Keratinocyte (primary cell): ENCODE data around the gene HHIPL2. TPM values are rescaled to one million over a fixed set of nuclear protein-coding genes. Genes with fewer than 3 reads are reported as not detected.

ENCODE experiments used
- DNase-seq: peaks from one replicate; pipeline ENCODE4 v3.0.0-alpha.2; 2011; ENCODE audit warnings: low read depth, missing footprints, low spot score
- FAIRE-seq: peaks from 2 replicates; lab custom pipeline; 2011; peaks lifted over from hg19 to GRCh38; lab: Jason Lieb, UNC
- H2AFZ ChIP-seq: 2 replicates; pipeline ENCODE4 v1.6.0; 2012; ENCODE audit warnings: low read length, control low read depth, inconsistent platforms; ENCODE audit not compliant: control insufficient read depth
- H3K27ac ChIP-seq: 2 replicates; pipeline ENCODE4 v1.5.1; 2011; ENCODE audit warnings: low read length; ENCODE audit not compliant: control insufficient read depth, insufficient read depth
- H3K27me3 ChIP-seq: 3 replicates; pipeline ENCODE4 v1.6.0; 2011; ENCODE audit warnings: low read length; ENCODE audit not compliant: control insufficient read depth, insufficient read depth; ENCODE audit errors: extremely low read depth
- H3K36me3 ChIP-seq, 2 experiments: 2 replicates in 1 of 2; 3 replicates in 1 of 2; pipeline ENCODE4 v1.5.1; 2011; ENCODE audit warnings: low read length in 2 of 2, mild to moderate bottlenecking in 1 of 2; ENCODE audit not compliant: control insufficient read depth in 2 of 2, insufficient read depth in 2 of 2; ENCODE audit errors: extremely low read depth in 1 of 2
- H3K4me1 ChIP-seq: 3 replicates; pipeline ENCODE4 v1.5.1; 2011; ENCODE audit warnings: low read length; ENCODE audit not compliant: control insufficient read depth, insufficient read depth; ENCODE audit errors: extremely low read depth
- H3K4me2 ChIP-seq: 3 replicates; pipeline ENCODE4 v1.6.0; 2011; ENCODE audit warnings: low read depth, low read length; ENCODE audit not compliant: control insufficient read depth, insufficient read depth; ENCODE audit errors: extremely low read depth
- H3K4me3 ChIP-seq, 3 experiments: fragments of 200-600 bp in 1 of 3; sonication (generic) in 1 of 3; 2 replicates in 2 of 3; 3 replicates in 1 of 3; pipeline ENCODE4 v1.5.1; 2011 to 2016; ENCODE audit warnings: low read length in 3 of 3, mild to moderate bottlenecking in 3 of 3, control low read depth in 2 of 3, inconsistent platforms in 1 of 3, low read depth in 1 of 3, mixed read lengths in 1 of 3, mixed run types in 1 of 3, moderate library complexity in 1 of 3; ENCODE audit not compliant: control insufficient read depth in 2 of 3, insufficient read depth in 2 of 3; ENCODE audit errors: extremely low read depth in 1 of 3
- H3K79me2 ChIP-seq: 2 replicates; pipeline ENCODE4 v1.6.0; 2012; ENCODE audit warnings: low read length; ENCODE audit not compliant: control insufficient read depth, insufficient read depth
- H3K9ac ChIP-seq: 3 replicates; pipeline ENCODE4 v1.6.0; 2011; ENCODE audit warnings: low read length; ENCODE audit not compliant: control insufficient read depth, insufficient read depth; ENCODE audit errors: extremely low read depth
- H3K9me1 ChIP-seq: 3 replicates; pipeline ENCODE4 v1.6.0; 2011; ENCODE audit warnings: low read length; ENCODE audit not compliant: control insufficient read depth, insufficient read depth; ENCODE audit errors: extremely low read depth
- H3K9me3 ChIP-seq: 2 replicates; pipeline ENCODE4 v1.5.1; 2012; ENCODE audit warnings: low read depth, low read length; ENCODE audit not compliant: control insufficient read depth
- H4K20me1 ChIP-seq: 3 replicates; pipeline ENCODE4 v1.6.0; 2011; ENCODE audit warnings: low read length; ENCODE audit not compliant: control insufficient read depth, insufficient read depth; ENCODE audit errors: extremely low read depth
- EZH2 ChIP-seq: IDR thresholded peaks from one replicate; pipeline ENCODE4 v1.6.1; 2012; ENCODE audit warnings: inconsistent platforms, mild to moderate bottlenecking, low read length, moderate library complexity
- dilution Hi-C: fragments of 300-500 bp; cut with MboI; formaldehyde crosslinking; loops from one replicate; pipeline ENCODE4 v1.7.0; 2020; ENCODE audit warnings: low sequenced_read_pairs; ENCODE audit not compliant: extremely low pct_ligation_motif_present
- polyA plus RNA-seq, 5 experiments: library from polyadenylated mRNA; depleted of rRNA in 3 of 5; stranded (reverse) in 3 of 5; stranded (forward) in 1 of 5; unstranded in 1 of 5; fragments of >200 nt; gene quantifications; 1 replicate in 1 of 5; 2 replicates in 3 of 5; 3 replicates in 1 of 5; pipeline versions ENCODE4 v1.2.1 to v1.2.3, GENCODE V29; 2011 to 2012; ENCODE audit warnings: missing spikeins in 2 of 5, low read depth in 1 of 5, low replicate concordance in 1 of 5
- TF ChIP-seq, protein P1 (sequence below), 3 experiments: IDR thresholded peaks in 1 of 3; conservative IDR thresholded peaks in 1 of 3; optimal IDR thresholded peaks in 1 of 3; 2 replicates in 2 of 3; 3 replicates in 1 of 3; pipeline versions ENCODE3 to v1.5.1; 2011; ENCODE audit warnings: low read length in 3 of 3, mild to moderate bottlenecking in 3 of 3, moderate library complexity in 2 of 3, control low read depth in 1 of 3, inconsistent platforms in 1 of 3; ENCODE audit not compliant: insufficient read depth in 2 of 3; ENCODE audit errors: extremely low read depth in 1 of 3

The HHIPL2 gene
- polyA plus RNA-seq, 1 donor (not counting 4 experiments of a cell fraction or from before 2014, with no cell fraction given): 0.16 TPM

DNA sequence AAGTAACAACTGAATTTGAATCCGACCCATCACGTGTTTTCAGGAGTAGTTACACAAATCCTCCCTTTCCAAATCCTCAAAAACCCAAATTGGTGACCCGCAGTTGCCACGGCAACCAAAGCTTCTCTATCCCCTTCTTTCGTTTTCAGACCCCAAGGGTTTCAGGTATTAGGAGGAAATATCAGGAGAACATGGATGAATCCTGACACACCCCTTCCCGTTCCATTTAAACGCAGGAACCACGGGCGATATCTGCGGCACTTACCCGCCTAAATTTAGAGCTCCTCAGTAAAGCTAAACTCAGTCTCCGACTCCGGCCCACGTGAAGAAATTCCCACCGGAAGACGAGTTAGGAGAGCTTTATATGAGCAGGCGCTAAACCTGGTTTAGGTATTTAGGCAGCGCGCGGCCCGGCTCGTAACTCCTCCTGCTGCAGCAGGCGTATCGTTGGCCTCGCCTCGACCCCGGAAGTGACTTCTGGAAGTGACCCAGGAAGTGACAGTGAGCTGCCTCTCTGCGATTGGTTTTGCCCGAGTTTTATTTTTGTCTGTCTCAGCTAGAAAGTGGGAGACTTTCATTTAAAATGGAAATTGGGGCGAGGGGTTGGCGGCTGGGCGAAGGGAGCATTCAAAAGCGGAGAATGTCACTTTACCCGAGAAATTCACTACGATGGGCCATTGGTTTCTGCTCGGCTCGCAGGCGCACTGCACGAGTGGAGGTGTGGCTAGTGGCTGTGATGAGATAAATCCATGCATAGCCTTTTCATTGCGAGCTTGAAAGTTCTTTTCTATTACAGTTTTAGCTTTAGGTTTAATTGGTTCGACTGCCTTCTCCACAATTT lies 41.8 kb upstream of the HHIPL2 start, which contains the start of gene TAF1A:
TAF1A (minus strand) TSS at position 472 of the 841 bp plus-strand sequence.
- H3K4me1 ChIP-seq: peaks cover 4% of the 10 kb centered on the region
- H2AFZ ChIP-seq: peak within 1 kb of the TSS; percentile 88
- H3K9ac ChIP-seq: peak within 1 kb of the TSS; percentile 82
- peak within 1 kb of the TSS; percentile 84 for H3K27ac ChIP-seq
- peak; percentile 28 for DNase-seq
- dilution Hi-C loops: no loop called here
- H3K79me2 ChIP-seq: peaks cover 18% of the 10 kb centered on the region
- H4K20me1 ChIP-seq: no peaks in the 10 kb centered on the region
- FAIRE-seq: peak; percentile 79
- H3K4me3 ChIP-seq: peak within 1 kb of the TSS; percentile 58 to 95 (median 89)
- no peaks in the 10 kb centered on the region for H3K27me3 ChIP-seq
- TF ChIP-seq EZH2: no peak
- TF ChIP-seq, protein P1, sequence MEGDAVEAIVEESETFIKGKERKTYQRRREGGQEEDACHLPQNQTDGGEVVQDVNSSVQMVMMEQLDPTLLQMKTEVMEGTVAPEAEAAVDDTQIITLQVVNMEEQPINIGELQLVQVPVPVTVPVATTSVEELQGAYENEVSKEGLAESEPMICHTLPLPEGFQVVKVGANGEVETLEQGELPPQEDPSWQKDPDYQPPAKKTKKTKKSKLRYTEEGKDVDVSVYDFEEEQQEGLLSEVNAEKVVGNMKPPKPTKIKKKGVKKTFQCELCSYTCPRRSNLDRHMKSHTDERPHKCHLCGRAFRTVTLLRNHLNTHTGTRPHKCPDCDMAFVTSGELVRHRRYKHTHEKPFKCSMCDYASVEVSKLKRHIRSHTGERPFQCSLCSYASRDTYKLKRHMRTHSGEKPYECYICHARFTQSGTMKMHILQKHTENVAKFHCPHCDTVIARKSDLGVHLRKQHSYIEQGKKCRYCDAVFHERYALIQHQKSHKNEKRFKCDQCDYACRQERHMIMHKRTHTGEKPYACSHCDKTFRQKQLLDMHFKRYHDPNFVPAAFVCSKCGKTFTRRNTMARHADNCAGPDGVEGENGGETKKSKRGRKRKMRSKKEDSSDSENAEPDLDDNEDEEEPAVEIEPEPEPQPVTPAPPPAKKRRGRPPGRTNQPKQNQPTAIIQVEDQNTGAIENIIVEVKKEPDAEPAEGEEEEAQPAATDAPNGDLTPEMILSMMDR (optimal IDR thresholded peaks at IDR 0.05 in 1 of 3, IDR thresholded peaks at IDR 0.05 in 1 of 3, conservative IDR thresholded peaks at IDR 0.05 in 1 of 3; ENCODE audit: extremely low read depth in 1 of 3, insufficient read depth in 2 of 3, low read length in 3 of 3): no peak
- peak within 1 kb of the TSS; percentile 79 for H3K4me2 ChIP-seq
- H3K9me1 ChIP-seq: no peaks in the 10 kb centered on the region
- H3K36me3 ChIP-seq: peaks cover 0 to 2% of the 10 kb centered on the region in 2 experiments
- no peaks in the 10 kb centered on the region for H3K9me3 ChIP-seq

DNA sequence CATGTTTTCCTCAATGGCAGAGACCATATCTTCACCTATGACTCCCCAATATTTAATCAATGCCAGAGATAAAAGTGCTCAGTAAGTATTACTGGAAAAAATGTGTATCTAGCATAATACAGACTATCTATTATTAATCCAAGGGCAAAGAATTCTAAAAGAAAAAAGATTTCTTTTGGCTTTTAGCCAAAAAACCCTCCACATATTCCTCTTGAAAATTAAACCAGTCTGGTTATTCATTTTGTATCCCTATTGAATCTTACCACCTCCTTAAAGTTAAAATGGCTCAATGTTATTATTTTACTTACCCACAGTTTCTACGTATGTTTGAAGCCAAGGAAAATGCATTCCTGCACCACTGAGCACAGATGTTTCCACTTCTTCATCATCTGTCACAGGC lies 40.2 kb upstream of the HHIPL2 start:
- dilution Hi-C loops: no loop called here
- H3K4me3 ChIP-seq: no peak overlapping the region

More for the DNA sequence above, 40.2 kb upstream of the HHIPL2 start:
- Histone ChIP-seq H3K9me1 (no peaks in the 10 kb centered on the region), H3K4me1 (peaks cover 5% of the 10 kb centered on the region), H3K4me2 (peak overlapping the region; percentile 79), H3K9me3 (no peaks in the 10 kb centered on the region), H4K20me1 (no peaks in the 10 kb centered on the region), H3K79me2 (peaks cover 18% of the 10 kb centered on the region), H2AFZ (no peak overlapping the region), H3K36me3 (peaks cover 2 to 9% of the 10 kb centered on the region in 2 experiments), H3K27me3 (no peaks in the 10 kb centered on the region), H3K27ac (no peak overlapping the region), H3K9ac (no peak overlapping the region)
- DNase-seq (no peak), FAIRE-seq (no peak)
- TF ChIP-seq, protein P1 (optimal IDR thresholded peaks at IDR 0.05 in 1 of 3, IDR thresholded peaks at IDR 0.05 in 1 of 3, conservative IDR thresholded peaks at IDR 0.05 in 1 of 3; ENCODE audit: extremely low read depth in 1 of 3, insufficient read depth in 2 of 3, low read length in 3 of 3): no peak
- TF ChIP-seq EZH2: no peak
